A549 (cell line): ENCODE measurements around the gene C12orf43. TPM values are rescaled to one million over a fixed set of nuclear protein-coding genes. Genes with fewer than 3 reads are reported as not detected.

Experiments used
- ATAC-seq, 2 experiments: fragments of 200-7000 bp in 1 of 2; fragments of >200 bp in 1 of 2; cut with Nextera tagmentation in 1 of 2; cut with Tn5 transposase in 1 of 2; 3 replicates each; pipeline versions ENCODE4 v1.8.0 to v1.9.1; 2018 to 2020; ENCODE audit warnings: mild to moderate bottlenecking in 1 of 2, moderate library complexity in 1 of 2
- CTCF ChIA-PET: fragments of 300-600 bp; sonication (Branson Sonifier 250); formaldehyde crosslinking; extraction: SDS; loops from one replicate; lab custom pipeline; 2021; ENCODE audit warnings: antibody characterized with exemption, inconsistent platforms; lab: Yijun Ruan, JAX
- POLR2A ChIA-PET: fragments of 350-600 bp; formaldehyde crosslinking; extraction: SDS; loops from one replicate; lab custom pipeline; 2021; ENCODE audit warnings: antibody characterized with exemption, inconsistent platforms; lab: Yijun Ruan, JAX
- DNase-seq, 2 experiments: peaks; one replicate each; pipeline versions ENCODE4 v3.0.0 to v3.0.0-alpha.2; 2011 to 2016; ENCODE audit warnings: low read depth in 1 of 2, low spot score in 1 of 2
- FAIRE-seq: peaks from 2 replicates; lab custom pipeline; 2011; peaks lifted over from hg19 to GRCh38; lab: Jason Lieb, UNC
- H3K27ac ChIP-seq, 2 experiments: fragments of >200 bp; sonication (Bioruptor Twin); formaldehyde crosslinking; 3 replicates each; pipeline ENCODE4 v1.5.1; 2016 to 2017
- H3K4me1 ChIP-seq: fragments of >200 bp; sonication (Bioruptor Twin); formaldehyde crosslinking; 3 replicates; pipeline ENCODE4 v1.6.1; 2016
- H3K4me2 ChIP-seq: fragments of >200 bp; sonication (Bioruptor Twin); formaldehyde crosslinking; 3 replicates; pipeline ENCODE4 v1.6.1; 2016
- H3K4me3 ChIP-seq: fragments of >200 bp; sonication (Bioruptor Twin); formaldehyde crosslinking; 3 replicates; pipeline ENCODE4 v1.5.1; 2016
- H3K9me3 ChIP-seq: fragments of >200 bp; sonication (Bioruptor Twin); formaldehyde crosslinking; 3 replicates; pipeline ENCODE4 v1.6.1; 2016
- CBX8 ChIP-seq: fragments of 200-600 bp; sonication (generic); IDR thresholded peaks from 2 replicates; pipeline ENCODE4 v1.6.1; 2016
- CHD2 ChIP-seq: fragments of 150-350 bp; IDR thresholded peaks from 2 replicates; pipeline ENCODE4 v1.6.1; 2014; ENCODE audit warnings: low read length; ENCODE audit not compliant: partially characterized antibody
- CHD4 ChIP-seq: fragments of 200-600 bp; sonication (generic); IDR thresholded peaks from 2 replicates; pipeline ENCODE4 v1.6.1; 2016; ENCODE audit warnings: antibody characterized with exemption, mild to moderate bottlenecking, borderline replicate concordance
- EHMT2 ChIP-seq: fragments of 200-600 bp; sonication (generic); IDR thresholded peaks from 2 replicates; pipeline ENCODE4 v1.6.1; 2016; ENCODE audit warnings: antibody characterized with exemption, low read depth, mild to moderate bottlenecking, moderate library complexity
- HES2 ChIP-seq: fragments of >200 bp; sonication (Bioruptor Twin); formaldehyde crosslinking; IDR thresholded peaks from 2 replicates; pipeline ENCODE4 v1.6.1; 2016
- HOXA7 ChIP-seq: fragments of 250-450 bp; sonication (Bioruptor Pico); IDR thresholded peaks from 2 replicates; pipeline ENCODE4 v1.5.0; 2020; ENCODE audit warnings: mild to moderate bottlenecking, moderate library complexity
- HOXB5 ChIP-seq: fragments of 250-450 bp; sonication (Bioruptor Pico); IDR thresholded peaks from 2 replicates; pipeline ENCODE4 v1.5.0; 2020; ENCODE audit warnings: mild to moderate bottlenecking, moderate library complexity
- JUN ChIP-seq, 2 experiments: fragments of >200 bp; sonication (Bioruptor Twin); formaldehyde crosslinking; IDR thresholded peaks; 2 replicates in 1 of 2; 3 replicates in 1 of 2; pipeline ENCODE4 v1.6.1; 2016 to 2017
- JUNB ChIP-seq: fragments of >200 bp; sonication (Bioruptor Twin); formaldehyde crosslinking; IDR thresholded peaks from 2 replicates; pipeline ENCODE4 v1.6.1; 2016
- KDM1A ChIP-seq: fragments of 200-600 bp; sonication (generic); IDR thresholded peaks from 2 replicates; pipeline ENCODE4 v1.6.1; 2016; ENCODE audit warnings: low read depth, mild to moderate bottlenecking
- KDM5A ChIP-seq: fragments of 200-600 bp; sonication (generic); IDR thresholded peaks from 2 replicates; pipeline ENCODE4 v1.6.1; 2016; ENCODE audit warnings: antibody characterized with exemption, mild to moderate bottlenecking
- NR3C1 ChIP-seq: fragments of >200 bp; sonication (Bioruptor Twin); formaldehyde crosslinking; IDR thresholded peaks from 3 replicates; pipeline ENCODE4 v1.6.1; 2017
- POLR2AphosphoS2 ChIP-seq: conservative IDR thresholded peaks from 2 replicates; pipeline ENCODE4 v1.6.1; 2012; ENCODE audit warnings: low read length, improper control_type of control experiment, inconsistent platforms
- RARB ChIP-seq: fragments of 250-450 bp; sonication (Bioruptor Pico); IDR thresholded peaks from 2 replicates; pipeline ENCODE4 v1.8.0; 2021; ENCODE audit warnings: mild to moderate bottlenecking, moderate library complexity
- SMC3 ChIP-seq: fragments of >200 bp; sonication (Bioruptor Twin); formaldehyde crosslinking; IDR thresholded peaks from 3 replicates; pipeline ENCODE4 v1.6.1; 2018; ENCODE audit warnings: inconsistent platforms
- TFCP2L1 ChIP-seq: fragments of 250-450 bp; sonication (Bioruptor Pico); IDR thresholded peaks from 2 replicates; pipeline ENCODE4 v1.5.0; 2021; ENCODE audit warnings: mild to moderate bottlenecking
- USF2 ChIP-seq: fragments of 450-650 bp; IDR thresholded peaks from 2 replicates; pipeline ENCODE4 v1.6.1; 2014; ENCODE audit warnings: antibody characterized with exemption
- ZC3H11A ChIP-seq: fragments of 450-650 bp; IDR thresholded peaks from 2 replicates; pipeline ENCODE4 v1.6.1; 2014; ENCODE audit warnings: antibody characterized with exemption, mild to moderate bottlenecking
- ZSCAN20 ChIP-seq: fragments of 250-450 bp; sonication (Bioruptor Pico); IDR thresholded peaks from 2 replicates; pipeline ENCODE4 v1.8.0; 2022; ENCODE audit warnings: mild to moderate bottlenecking, moderate library complexity
- WGBS: methylation state at CpG from one replicate; pipeline ENCODE4 v1.1.6; 2017; ENCODE audit errors: missing lambda C conversion rate; 5-methylcytosine and 5-hydroxymethylcytosine counted together
- polyA plus RNA-seq, 4 experiments: library from polyadenylated mRNA; depleted of rRNA in 3 of 4; stranded (reverse); fragments of >200 nt; fragmentation: RNase III in 1 of 4; extraction: RNeasy Plus Mini Kit Qiagen cat#74134 plus additional on column Dnase treatment in 1 of 4; gene quantifications; 2 replicates in 3 of 4; 3 replicates in 1 of 4; pipeline ENCODE4 v1.2.3, GENCODE V29; 2011 to 2017
- TF ChIP-seq, protein P1 (sequence below): fragments of 150-350 bp; IDR thresholded peaks from 2 replicates; pipeline ENCODE4 v1.6.1; 2014; ENCODE audit warnings: low read depth, mild to moderate bottlenecking, low read length
- TF ChIP-seq, protein P2 (sequence below): IDR thresholded peaks from 2 replicates; pipeline ENCODE4 v1.6.1; 2012; ENCODE audit warnings: low read depth, borderline replicate concordance
- TF ChIP-seq, protein P3 (sequence below): fragments of >200 bp; sonication (Bioruptor Twin); formaldehyde crosslinking; IDR thresholded peaks from 3 replicates; pipeline ENCODE4 v1.5.1; 2016

C12orf43 gene
- polyA plus RNA-seq, 2 of the 4 experiments (the other 2 are of a cell fraction): 20.0 to 20.5 TPM

DNA sequence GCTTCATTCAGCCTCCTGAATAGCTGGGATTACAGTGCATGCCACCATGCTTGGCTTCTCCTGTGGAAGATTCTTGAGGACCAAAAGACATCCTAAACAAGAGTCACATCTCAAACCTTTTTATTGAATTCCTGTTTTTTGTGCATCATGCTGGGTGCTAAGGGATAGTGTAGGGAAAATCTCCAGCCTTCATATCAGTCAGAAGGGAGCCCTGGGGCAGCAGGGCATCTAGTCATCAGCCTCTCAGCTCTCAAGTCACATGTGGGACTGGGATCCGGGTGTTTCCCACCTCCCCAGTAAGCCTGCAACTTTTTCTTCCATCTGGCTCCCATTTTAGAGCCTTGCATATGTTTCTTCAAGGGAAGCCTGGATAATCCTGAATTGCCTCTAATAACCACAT lies 47.8 kb upstream of the C12orf43 start:
- no peak overlapping the region for H3K27ac ChIP-seq
- WGBS: 88% methylated on average over 1 of the region's 1 CpG
- H3K4me3 ChIP-seq: no peak overlapping the region
- no peak for ATAC-seq
- TF ChIP-seq, protein P1, sequence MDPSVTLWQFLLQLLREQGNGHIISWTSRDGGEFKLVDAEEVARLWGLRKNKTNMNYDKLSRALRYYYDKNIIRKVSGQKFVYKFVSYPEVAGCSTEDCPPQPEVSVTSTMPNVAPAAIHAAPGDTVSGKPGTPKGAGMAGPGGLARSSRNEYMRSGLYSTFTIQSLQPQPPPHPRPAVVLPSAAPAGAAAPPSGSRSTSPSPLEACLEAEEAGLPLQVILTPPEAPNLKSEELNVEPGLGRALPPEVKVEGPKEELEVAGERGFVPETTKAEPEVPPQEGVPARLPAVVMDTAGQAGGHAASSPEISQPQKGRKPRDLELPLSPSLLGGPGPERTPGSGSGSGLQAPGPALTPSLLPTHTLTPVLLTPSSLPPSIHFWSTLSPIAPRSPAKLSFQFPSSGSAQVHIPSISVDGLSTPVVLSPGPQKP: no peak
- TF ChIP-seq SMC3 (no peak), CHD4 (no peak), JUN (IDR thresholded peaks at IDR 0.05) (no peak), RARB (CRISPR knock-in tag) (no peak), KDM1A (no peak), NR3C1 (no peak), CHD2 (no peak), KDM5A (no peak), EHMT2 (no peak), HES2 (no peak), HOXA7 (CRISPR knock-in tag) (no peak)
- TF ChIP-seq, protein P2, sequence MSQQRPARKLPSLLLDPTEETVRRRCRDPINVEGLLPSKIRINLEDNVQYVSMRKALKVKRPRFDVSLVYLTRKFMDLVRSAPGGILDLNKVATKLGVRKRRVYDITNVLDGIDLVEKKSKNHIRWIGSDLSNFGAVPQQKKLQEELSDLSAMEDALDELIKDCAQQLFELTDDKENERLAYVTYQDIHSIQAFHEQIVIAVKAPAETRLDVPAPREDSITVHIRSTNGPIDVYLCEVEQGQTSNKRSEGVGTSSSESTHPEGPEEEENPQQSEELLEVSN: no peak
- TF ChIP-seq, protein P3, sequence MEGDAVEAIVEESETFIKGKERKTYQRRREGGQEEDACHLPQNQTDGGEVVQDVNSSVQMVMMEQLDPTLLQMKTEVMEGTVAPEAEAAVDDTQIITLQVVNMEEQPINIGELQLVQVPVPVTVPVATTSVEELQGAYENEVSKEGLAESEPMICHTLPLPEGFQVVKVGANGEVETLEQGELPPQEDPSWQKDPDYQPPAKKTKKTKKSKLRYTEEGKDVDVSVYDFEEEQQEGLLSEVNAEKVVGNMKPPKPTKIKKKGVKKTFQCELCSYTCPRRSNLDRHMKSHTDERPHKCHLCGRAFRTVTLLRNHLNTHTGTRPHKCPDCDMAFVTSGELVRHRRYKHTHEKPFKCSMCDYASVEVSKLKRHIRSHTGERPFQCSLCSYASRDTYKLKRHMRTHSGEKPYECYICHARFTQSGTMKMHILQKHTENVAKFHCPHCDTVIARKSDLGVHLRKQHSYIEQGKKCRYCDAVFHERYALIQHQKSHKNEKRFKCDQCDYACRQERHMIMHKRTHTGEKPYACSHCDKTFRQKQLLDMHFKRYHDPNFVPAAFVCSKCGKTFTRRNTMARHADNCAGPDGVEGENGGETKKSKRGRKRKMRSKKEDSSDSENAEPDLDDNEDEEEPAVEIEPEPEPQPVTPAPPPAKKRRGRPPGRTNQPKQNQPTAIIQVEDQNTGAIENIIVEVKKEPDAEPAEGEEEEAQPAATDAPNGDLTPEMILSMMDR: no peak
- POLR2A ChIA-PET: interaction anchor here (0.7 kb wide), 1 partner anchor 149 kb away, joined by 4 read pairs; no protein-coding TSS in a partner anchor
- no peaks in the 10 kb centered on the region for H3K9me3 ChIP-seq
- CTCF ChIA-PET: interaction anchor here (0.5 to 1.4 kb wide), 2 partner anchors 60 to 546 kb away, joined by 3 read pairs; no protein-coding TSS in a partner anchor
- no peak for DNase-seq
- H3K4me2 ChIP-seq: no peak overlapping the region
- no peak for FAIRE-seq
- H3K4me1 ChIP-seq: peaks cover 10% of the 10 kb centered on the region; the same call in 1 of the 3 replicates

DNA sequence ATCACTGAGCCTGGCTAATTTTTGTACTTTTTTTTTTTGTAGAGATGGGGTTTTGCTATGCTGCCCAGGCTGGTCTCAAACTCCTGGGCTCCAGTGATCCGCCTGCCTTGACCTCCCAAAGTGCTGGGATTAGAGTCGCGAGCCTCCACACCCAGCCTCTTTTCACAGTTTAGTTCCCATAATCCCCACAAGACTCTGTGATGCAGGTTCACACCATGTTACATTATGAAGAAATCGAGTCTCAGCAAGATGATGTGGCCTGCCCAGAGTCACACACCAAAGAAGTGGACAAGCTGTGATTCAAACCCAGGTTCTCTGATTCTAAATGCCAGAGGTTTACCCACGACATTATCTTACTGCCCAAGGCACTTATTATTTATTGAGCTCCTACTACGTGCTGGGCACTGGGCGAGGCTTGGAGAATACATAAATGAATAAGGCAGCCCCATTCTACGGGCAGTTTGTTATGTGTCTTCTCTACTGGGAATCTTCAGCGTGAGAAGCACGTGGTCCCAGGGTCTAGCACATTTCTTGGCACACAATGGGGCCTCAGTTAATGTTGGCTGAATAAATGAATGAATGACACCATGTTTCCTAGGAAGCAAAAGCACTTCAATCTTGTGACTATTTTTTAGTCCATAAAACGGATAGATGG lies 46.2 kb upstream of the C12orf43 start:
- CTCF ChIA-PET: interaction anchor here (0.6 to 6.0 kb wide), 9 partner anchors 15 to 574 kb away, joined by 3 to 40 read pairs (median 8); no protein-coding TSS in a partner anchor
- Histone ChIP-seq H3K9me3 (no peaks in the 10 kb centered on the region), H3K4me1 (peaks cover 6% of the 10 kb centered on the region; the same call in 1 of the 3 replicates), H3K4me2 (no peak overlapping the region), H3K4me3 (no peak overlapping the region), H3K27ac (no peak overlapping the region)
- POLR2A ChIA-PET: no interaction called here
- TF ChIP-seq ZSCAN20 (no peak), JUNB (no peak), TFCP2L1 (CRISPR knock-in tag) (no peak), POLR2AphosphoS2 (no peak), ZC3H11A (no peak), CBX8 (no peak), USF2 (no peak), HOXB5 (CRISPR knock-in tag) (no peak)
- TF ChIP-seq, protein P3: no peak
- WGBS: 66% methylated on average over 11 of the region's 11 CpGs
- no peak for ATAC-seq
- FAIRE-seq: no peak
- DNase-seq: no peak
